ENCODE measurements around the gene CASD1.
A peak's percentile ranks its signal among the peaks of the same experiment; 100 is the strongest.

The CASD1 gene

DNA sequence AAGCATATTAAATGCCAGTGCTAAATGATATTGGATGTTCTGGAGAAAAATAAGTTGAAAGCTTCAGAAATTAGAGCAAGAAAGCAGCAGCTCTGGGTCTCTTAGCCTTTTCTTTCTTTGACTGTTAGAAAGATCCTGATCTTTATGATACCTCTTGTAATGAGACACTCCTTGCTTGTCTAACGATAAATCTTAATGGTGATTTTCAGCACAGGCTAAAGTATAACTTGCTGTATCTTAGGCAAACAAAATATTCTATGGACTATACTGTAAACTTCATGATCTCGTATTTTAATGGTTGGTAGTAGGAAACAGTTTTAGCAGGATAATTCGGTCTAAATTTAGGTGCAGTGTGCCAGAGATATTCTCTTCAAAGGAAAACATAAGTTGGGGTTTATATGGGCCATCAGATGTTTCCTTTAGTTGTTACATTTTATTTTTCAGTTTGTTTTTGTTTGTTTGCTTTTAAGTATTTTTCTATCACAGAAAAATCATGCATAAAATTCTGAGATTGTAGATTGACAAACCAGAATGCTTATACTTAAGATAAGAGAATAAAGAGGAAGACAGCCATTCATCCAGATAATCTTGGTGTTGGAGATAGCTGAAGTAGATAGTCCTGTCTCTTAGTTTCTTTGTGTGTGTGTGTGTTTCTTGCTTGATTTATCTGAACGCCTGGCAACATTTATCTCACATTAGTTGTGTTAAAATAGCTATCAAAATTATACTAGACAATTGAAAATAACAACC is 4.7 kb downstream of the CASD1 start:
- peak; percentile 53 for DNase-seq

DNA sequence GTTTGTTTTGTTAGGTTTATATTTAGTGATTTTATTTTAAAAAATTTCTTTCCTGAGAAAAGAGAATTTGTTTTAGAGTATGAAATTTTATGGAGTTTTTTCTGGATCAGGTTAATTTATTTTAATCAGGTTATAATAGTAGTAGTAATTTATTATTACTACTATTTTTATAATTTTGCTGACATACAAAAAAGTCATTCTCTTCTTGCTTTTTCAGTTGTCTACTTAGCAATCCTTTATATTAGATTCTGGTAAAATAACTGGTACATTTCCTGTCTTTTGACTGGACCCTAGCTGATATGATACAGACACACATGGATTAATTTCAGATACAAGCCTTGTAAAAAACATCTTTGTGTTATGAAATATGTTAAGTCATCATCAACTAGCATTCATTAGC is 5.3 kb downstream of the CASD1 start:
- no peak for DNase-seq

DNA sequence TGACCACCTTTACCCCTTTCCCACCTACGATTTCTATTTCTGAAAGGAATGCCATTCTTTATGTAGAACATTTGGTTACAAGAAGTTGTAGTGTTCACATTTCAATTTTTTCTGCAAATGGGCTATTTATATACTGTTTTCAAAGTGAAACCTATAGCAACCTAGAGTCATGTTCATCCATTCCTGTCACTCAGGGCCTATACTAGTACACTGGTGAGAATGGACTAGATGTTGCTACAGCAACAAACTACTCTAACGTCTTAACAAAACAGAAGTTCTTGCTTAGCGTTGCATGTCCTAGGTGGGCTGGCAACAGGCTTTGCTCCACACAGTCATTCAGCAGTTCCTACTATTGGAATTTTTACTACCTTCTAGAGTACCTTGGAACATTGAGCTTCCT is 16.3 kb downstream of the CASD1 start:
- DNase-seq, result no peak

DNA sequence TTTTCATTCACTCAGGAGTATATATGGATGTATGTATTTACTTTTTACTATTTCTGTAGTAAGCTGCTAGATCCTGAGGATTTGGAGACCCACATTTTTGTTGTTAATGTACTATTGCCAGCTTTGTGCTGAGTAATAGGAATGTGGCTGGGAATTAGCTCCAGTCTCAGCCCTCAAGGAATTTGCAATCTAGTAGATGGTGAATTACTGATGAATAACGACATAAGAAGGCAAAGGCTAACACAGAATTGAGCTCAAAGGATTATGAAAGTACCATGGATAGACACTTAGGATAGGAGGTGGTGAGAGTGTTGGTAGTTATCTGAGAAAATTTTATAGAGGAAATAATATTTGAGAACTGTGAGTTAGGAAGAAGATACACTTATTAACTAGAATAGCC is 19.9 kb downstream of the CASD1 start:
- no peak for DNase-seq

DNA sequence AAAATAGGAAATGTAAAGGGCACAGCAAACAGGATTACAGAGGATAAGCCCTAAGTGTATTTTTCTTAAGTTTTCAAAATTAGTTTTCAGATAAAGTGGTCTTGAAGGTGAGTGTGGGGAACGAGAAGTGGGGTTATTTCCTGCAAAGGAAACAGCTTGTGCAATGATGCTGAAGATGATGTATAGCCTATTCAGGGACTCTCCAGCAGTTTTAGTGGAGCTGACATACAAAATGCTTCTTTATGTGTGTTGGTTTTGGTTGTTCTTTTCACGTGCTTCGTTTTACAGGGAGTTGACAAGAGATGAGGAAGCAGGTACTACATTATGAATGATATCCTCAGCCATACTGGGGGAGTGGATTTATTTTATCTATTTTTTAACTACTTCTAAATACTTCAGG is 20.5 kb downstream of the CASD1 start:
- no peak for DNase-seq

DNA sequence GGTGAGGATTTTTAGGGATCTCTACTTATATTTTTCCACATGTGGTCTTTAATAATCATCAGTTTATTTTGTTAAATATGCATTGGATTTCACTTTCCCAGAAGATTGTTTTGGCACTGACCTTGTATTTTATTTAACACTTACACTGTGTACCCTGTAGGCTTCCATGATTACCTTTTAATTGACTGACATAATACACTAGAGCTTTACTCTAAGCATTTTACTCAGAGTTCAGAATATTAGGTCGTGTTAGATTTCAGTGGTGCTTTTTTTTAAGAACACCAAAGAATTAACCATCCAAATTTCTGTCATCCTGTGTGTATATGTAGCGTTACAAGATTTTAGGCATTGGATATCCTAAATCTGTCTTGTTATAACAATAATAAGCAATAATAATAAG is 23.1 kb downstream of the CASD1 start:
- DNase-seq, result no peak

DNA sequence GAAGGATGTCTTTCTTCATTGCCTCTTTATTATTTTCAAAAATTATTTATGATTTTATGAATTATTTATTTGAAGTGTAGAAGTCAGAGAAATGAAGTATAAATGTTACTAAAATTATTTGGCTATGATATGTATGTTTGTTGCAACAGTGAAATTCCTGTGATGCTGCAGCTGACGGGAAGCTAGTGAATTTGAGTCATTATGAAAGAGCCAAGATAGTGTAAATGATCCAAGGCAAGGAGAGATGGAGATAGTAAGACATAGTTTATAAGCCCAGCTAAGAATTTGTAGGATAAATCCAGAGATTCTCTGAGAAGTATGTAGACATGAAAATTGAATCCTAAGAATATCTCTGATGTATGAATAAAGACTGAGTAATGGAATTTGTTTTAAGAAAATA is 30.8 kb downstream of the CASD1 start:
- DNase-seq, result no peak

DNA sequence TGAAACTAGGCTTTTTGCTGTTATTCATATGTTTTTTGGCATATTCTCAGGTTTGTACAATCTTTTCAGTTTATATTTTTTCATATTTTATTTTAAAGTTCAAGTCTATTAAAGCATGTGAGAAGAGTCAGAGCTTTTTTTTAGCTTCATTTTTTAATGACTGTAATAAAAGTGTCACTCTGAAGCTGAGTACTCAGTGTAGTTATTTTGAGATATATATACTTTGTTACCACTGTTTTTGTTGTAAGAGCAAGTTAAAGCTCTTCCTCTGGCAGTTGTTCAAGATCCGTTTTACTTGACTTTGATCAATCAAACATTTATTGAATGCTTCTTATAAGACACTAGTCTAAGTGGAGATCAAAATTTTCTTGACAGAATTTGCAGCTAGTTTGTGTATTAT is 37.5 kb downstream of the CASD1 start:
- no peak for DNase-seq

DNA sequence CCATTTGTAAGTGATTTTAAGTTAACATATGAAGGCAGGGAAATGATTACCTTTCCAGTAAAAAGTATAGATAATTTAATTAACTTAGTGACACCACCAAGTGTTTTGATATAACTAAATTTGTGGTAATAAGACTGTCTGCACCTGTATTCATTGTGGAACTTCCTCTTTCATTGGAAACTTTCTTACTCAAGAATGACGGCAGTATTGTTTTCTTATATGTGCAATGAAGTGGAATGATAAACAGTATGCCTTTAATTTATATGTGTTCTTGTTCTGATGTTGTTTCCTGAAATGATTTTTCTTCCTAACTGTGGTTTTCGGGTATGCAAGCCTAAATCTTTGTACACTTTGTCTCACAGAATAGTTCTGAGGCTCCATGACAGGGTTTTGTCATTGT is 46.4 kb downstream of the CASD1 start:
- no peak for DNase-seq

DNA sequence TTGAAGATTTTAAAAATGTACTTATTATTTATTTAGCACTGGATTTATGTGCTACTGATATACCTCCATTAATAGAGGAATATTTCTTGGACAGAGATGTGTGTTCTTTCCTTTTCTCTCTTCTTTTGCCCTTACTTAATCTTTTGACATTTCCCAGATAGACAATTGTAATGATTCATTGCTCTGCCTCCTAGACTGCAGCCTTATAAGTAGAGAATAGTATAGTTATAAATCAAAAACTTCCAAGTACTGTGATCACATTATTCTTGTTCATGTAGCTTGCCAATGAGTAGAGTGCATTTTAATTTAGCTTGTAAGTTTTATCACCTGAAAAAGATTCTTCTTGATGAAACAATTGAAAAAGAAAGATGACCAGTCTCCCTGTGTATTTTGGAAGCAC is 47.6 kb downstream of the CASD1 start:
- DNase-seq, result no peak

DNA sequence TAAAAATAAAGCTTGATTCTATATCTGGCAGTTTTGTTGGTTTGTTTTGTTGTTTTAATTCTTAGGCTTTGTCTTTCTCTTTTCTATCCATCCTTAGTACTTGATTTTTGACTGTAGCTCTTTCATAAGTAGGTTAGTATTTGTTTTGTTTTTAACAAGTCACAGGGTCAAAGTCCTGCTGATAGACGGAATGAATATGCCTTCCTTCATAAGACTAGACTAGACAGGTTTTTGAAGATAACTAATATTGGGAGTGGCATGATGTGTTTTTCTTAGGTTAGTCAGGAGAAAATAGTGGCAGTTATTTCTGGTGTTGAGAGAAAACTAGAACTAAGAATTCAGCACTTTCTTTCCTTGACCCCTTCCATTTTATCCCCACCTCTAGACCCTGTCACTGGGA is 50.4 kb downstream of the CASD1 start:
- DNase-seq, result no peak

DNA sequence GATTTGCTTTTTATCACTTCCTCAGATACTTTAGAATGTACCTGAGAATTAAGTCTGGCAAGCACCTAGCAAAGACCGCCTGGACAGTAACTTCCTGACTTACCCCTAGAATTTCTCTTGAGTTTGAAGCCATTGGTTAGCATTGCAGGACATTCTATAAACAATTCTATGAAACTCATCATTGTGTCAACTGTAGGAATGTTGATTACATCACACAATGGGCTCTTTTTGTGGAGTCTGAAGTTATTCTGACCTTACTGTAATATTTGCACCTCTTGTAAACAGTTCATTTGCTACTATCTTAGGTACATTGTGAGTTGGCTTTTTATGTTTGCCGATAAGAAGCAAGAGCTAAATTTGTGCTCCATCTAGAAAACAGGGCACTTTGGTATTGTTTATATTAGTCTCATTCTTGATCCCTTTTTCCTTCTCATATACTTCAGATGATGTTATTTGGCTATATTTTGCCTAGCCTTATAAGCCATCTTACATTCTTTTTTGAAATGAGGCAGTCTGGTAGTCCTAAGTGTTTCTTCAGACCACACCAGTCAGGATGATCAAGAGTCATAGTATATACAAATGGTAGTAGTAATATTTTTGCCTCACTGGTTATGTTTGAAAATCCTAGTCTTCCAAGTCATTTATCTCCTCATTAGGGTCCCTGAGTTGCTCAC is 52.4 kb downstream of the CASD1 start:
- DNase-seq, result no peak

DNA sequence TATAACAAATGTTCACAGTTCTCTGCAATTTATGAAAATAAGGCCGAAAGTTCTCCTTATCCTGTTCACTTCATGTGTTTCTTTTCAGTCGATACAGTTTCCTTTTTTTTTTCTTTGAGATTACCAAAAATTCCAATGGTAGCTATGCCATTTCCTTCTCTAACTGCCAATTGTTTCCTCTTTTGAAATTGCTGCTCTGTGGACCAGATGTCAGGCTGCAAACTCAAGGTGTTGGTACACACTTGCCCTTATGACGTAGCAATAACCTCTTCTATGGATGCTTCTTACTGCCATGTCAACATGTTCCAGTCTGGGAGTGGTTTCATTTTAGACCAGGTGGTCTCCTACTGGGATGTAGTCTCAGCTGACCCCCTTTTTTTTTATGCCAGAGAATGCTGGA is 52.9 kb downstream of the CASD1 start:
- DNase-seq, result no peak

DNA sequence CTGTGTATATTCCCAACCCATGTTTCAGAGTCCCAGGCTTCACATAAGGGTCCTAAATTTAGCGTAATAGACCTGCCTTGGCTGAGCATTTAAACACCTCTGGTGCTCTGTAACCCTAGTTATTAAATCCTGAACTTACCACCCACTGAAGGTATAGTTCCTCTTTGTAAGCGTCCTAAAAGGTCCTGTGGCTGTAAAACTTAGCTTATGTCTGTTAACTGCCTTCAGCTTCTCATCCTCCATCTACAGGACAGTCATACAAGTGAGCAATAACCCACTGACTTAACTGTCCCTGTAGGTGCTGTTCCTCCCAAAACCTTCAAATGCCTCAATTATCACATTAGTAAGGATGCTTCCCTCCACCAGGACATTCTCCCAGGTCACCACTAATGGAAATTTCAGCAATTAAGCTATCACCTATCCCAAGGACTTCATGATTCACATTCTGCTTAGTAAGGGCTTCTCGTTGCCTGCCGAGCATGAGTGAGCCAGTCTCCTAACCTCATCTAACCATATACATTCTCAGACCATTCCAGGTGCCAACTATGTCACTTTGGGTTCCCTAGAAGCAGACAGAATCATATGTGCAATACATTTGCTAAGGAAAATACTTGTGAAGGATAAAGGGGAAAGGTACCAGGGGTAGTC is 55.8 kb downstream of the CASD1 start:
- DNase-seq, result no peak

DNA sequence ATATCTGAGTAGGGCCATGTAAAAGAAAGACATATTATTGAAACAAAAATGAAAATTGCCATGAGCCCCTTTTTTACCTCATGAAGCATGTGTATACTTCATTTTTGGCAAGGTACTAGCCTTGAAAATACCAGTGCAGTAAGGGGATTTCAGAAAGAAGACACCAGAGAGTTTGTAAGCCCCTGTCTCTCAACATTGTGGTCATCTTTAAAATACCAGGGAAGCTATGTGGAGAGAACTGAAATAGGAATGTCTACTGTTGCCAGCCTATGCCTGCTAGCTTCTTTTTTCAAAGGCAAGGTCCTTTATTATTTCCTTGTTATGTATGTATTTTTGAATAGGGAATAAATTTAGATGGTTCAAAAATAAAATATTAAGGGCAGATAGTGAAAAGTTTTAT is 57.8 kb downstream of the CASD1 start:
- no peak for DNase-seq

DNA sequence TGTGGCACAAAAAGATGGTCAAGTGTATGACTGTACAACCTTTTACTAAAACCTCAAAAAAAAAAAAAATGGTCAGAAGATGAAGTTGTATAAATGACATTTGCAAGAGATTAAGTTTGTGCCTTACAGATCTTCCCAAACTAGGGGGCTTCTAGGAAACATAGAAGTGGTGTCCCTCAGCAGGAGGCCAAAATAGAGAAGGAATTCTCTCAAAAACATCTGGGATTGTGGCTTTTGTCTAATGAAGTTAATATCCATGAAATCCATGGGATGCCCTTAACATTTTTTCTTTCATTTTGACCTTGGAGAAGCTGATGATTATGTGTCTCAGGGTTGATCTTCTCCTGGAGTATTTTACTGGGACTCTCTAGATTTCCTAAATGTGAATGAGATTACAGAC is 62.2 kb downstream of the CASD1 start:
- no peak for DNase-seq

DNA sequence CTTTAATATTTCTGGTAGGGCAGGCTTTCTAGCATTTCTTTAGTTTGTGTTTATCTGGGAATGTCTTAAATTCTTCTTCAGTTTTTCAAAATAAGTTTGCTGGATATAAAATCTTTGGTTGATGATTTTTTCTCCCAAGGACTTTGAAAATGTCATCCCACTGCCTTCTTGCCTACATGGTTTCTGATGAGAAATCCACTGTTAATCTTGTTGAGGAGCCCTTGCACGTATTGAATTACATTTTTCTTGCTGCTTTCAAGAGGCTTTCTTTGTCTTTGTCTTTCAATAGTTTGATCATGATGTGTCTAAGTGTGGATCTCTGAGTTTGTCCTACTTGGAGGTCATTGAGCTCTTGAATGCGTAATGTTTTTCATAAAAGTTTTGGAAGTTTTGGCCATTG is 66.0 kb downstream of the CASD1 start:
- DNase-seq, result no peak

DNA sequence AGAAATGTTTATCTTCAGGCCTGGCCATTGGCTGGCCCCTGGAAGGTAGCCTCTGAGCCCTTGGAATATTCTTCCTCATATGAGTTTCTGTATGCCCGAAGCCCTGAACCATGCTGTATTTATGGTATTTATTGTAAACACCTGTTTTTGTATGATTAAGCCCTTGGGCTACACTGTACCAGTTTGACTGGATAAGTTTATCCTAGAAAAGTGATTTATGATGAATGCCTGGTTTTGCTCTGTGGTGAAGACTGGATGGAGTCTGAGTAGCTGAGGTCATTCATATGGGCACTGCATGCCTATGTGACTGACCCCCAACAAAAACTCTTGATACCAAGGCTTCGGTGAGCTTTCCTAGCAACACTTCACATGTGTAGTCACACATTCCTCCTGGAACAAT is 66.7 kb downstream of the CASD1 start:
- DNase-seq, result no peak

DNA sequence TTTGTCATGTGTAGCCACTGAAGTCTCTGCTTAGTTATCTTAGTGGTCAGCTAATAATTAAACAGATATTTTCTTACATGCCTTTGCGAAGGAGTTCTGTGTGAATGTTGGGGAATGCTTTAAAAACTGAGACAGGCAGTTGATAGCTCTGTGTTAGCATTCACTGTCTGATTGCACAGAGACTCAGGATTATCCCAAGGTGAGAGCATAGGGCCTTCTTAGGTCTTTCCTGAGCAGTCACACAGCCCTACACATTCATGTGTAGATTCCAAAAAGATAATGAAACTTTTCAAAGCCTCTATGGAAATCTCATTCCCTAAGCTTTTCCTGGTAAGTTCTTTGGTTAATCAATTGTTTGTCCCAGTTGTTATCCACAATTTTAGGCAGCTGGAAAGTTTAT is 67.7 kb downstream of the CASD1 start:
- DNase-seq, result no peak

DNA sequence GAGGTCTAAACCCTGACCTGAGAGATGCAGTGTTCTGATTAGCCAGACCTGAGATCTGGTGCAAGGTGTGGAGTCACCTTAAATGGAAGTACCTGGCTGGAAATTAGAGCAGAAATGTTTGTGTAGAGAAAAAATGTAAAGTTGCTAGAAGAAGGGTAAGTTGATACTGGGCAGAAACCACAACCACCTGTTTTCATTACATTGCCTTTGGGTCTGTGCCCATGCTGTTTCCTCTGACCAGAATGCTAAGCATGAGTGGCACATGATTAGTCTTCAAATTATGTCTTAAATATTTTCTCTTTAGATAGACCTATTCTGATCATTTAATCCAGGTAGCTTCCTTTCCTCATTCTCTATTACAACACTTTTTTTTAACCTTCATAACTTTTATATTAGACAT is 69.0 kb downstream of the CASD1 start:
- DNase-seq, result peak; percentile 77

DNA sequence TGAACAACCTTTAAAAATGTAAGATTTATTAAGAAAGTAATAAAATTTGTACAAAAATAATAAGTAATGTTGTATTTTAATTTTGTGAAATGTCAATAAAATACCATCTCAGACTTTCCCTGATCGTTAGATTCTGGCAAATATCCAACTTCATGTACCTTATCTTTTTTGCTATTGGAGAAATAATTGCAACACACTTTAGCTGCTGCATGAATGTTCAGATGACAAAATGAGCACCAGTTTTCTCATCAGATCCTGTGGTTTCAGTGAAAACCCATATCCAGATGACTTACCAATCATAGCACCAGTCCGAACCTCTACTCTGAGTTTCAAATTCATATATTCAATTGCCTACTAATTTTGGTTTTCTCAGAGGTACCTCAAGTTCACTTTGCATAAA is 69.9 kb downstream of the CASD1 start:
- no peak for DNase-seq

DNA sequence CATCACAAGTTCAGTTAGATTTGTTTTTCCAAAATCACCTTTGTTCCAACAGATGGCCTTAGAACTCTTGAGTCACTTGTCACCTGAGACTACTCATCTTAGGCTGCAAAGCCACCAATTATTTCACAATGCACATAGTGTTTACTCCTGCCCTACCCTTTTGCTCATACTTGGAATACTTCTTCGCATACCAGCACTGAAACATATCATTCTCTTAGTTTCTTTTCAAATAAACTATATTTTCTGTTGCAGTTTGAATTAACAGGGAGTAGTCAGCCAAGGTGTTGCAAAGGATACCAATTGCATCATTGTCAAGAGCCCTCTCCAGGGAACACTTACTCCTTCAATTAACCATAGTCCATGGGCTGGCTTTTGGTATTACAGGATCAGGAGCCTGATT is 71.0 kb downstream of the CASD1 start:
- peak; percentile 20 for DNase-seq

DNA sequence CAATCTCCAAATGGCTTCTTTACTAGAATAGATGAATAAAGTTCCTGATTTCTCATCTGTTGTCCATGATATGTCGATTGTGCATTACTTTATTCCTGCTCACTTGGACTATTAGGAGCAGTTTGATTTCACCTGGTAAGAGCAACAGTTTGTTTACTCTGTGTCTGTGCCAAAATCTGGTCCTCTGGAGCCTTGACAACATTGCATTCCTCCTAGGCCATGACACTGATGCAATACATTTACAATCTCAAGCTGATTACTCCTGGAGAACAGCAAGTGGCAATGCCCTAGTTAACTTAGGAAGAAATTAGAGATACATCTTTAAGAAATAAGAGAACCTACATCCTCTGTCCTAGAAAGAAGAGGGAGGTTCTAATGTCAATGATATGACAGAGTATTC is 74.5 kb downstream of the CASD1 start:
- DNase-seq, result peak; percentile 43

DNA sequence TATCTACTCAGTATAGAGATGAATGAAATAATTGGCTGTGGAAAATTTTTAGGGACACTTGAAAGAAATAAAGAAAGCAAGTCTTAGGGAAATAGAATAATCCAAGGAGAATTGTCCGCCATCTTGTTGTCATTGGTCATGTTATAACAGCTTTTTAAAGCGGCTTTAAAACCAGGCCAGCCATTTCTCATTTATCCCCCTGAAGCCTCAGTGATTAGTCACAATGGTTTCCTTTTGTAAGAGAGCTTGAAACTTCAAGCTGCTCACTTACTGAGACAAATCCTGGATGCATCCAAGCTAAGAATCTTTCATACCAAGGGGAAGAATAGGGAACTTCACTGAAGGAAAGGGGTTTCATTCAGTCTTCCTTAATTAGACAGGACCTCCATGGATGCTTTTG is 78.5 kb downstream of the CASD1 start:
- DNase-seq, result no peak
